GM21526 (cell line): Measurements from ENCODE around the gene TMEM192.
"Not testable (repeated sequence)": the region's sequence is repeated elsewhere in the genome, so short reads cannot be mapped to it uniquely, and the experiment has no call there.

ENCODE experiments used
- ATAC-seq: cut with Tn5 transposase; IDR thresholded peaks from one replicate; pipeline ENCODE4 v1.9.1; 2021; ENCODE audit warnings: moderate library complexity; ENCODE audit not compliant: unreplicated experiment, low FRiP score

Gene TMEM192

DNA sequence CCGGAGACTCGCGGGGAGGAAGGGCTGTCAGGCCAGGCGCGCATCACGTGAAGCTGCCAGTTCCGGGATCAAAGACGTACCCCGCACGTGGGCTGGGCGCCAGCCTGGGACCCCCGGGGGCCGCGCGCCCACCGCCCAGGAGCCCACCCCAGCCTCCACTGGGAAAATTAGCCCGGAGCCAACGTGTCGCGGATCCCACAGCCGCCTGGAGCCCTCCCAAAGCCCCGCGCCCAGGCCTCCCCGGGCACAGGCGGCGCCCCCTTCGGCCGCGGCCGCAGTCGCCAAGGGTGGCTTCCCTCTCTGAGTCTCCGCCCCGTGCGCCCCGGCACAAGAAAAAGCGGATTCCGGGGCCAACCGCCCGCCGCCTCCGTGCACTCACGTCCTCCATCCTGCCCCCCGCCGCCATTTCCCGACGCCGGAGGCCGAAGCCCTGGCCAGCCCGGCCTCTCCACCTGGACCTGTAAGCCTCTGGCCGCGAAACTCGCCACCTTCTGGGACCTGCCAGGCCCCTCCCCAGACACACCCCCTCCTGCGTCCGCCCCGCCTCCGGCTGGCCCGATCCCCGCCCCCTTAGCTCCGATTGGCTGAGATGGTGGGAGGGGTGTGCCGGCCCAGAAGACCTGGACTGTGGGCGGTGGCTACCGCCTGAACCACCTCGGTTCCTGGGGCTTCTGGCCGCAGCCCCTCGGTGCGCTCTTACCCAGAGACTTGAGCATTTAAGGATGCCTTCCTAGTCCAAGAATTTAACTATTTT, at the start of gene TMEM192:
TMEM192 (minus strand) TSS at position 493 of the 754 bp plus-strand sequence; CDS start at position 406, 87 bp downstream.
- ATAC-seq = peak; percentile 98

DNA sequence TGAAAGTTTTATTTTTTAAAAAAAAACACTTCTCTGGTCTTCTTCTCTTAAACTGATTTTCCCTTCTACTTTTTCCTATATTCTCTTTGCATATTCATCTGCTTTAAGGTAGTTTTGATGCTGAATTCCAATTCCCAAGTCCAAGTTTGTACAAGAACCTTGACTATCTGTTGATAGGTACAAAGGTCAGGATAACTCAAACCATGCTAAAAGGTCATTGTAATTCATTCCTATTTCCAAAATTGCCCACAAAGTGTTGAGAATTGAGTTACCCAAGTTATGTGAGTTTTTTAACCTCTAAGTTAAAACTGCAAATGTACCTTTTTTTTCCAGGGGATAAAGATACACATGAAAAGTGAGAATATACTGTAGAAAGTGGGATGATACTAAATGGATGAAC, 46.1 kb upstream of the TMEM192 start:
- no peak for ATAC-seq

DNA sequence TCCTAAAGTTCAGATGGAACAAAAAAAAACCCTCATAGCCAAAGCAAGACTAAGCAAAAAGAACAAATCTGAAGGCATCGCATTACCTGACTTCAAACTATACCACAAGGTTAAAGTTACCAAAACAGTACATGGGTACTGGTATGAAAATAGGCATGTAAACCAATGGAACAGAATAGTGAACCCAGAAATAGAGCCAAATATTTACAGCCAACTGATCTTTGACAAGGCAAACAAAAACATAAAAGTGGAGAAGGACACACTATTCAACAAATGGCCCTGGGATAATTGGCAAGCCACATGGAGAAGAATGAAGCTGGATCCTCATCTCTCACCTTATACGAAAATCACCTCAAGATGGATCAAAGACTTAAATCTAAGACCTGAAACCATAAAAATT, 44.2 kb upstream of the TMEM192 start:
- no peak for ATAC-seq

DNA sequence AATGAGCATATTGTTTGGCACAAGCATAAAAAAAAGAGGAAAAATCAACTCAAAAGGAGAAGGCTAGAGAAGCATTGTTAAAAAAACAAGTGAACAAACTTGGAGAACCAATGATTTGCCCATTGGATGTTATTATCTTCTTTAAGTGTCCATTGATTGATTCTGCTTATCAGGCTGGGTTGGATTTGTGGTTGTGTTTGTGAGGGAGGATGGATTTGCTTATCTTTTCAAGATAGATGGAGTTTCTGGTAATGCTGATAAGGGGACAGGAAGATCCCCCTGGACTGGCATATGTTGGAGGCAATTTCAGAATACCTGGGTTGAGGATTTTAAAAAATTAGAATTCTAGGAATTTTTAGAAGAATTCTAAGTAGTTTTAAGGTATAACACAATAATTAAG, 41.8 kb upstream of the TMEM192 start:
- no peak for ATAC-seq

DNA sequence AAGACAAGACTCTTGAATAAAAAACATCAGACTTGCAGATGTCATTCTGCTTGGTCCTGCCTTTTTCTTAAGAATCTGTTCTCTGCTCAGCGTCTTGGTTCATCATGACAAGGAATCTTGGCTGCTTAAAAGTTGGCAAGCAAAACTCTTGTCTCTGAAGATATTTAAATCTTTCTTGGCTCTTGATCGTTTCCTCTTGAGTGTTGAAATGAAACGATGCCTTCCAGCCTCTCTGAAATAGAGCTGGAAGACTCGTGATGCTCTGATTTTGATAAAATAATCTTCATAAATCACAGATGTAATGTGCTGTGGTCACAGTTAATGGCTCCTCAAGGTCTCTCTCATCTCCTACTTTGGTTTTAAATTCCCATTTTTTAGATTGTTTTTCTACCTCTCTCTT, 39.9 kb upstream of the TMEM192 start:
- no peak for ATAC-seq

DNA sequence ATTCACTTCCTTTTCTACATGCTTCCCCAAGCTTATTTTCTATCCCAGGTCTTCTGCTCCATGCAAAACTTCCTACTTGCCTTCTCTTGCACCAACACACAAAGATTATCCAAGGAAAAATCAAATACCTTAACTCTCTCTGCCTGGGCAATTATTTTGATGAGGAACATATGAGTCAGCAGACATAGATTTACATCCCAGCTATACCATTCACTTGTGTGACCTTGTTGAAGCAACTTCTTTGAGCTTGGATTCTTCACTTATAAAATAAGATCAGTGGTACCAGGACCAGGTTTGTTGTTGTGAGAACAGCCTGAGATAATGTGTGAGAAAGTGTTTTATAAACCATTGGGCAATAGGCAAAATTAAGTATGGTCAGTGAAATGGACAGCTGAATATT, 39.1 kb upstream of the TMEM192 start:
- no peak for ATAC-seq

DNA sequence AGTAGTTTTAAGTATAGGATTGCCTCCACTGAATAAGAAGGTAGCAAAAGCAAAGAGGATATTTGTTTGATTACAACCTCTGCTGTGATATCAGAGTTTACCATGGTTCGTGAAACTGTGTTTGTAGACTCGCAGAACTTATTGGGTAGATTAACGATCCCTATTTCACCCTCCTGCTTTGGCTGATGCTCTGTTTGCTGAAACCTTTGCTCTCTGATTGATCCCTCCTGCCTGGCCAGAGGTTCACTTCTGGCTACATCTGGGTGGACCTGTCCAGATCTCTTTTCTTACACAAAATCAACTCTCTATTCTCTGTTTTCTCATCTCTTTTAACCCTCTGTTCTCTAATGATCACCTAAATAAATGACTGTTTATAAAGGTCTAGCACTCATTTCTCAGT, 37.9 kb upstream of the TMEM192 start:
- no peak for ATAC-seq

DNA sequence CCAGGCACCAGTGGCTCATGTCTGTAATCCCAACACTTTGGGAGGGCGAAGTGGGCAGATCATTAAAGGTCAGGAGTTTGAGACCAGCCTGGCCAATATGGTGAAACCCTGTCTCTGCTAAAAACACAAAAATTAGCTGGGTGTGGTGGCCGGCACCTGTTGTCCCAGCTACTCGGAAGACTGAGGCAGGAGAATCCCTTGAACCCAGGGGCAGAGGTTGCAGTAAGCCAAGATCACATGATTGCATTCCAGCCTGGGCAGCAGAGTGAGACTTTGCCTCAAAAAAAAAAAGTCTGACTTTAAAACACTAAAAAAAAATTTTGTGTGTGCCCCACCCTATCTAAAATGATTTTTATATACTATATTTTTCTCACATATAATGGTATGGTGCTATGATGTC, 26.2 kb upstream of the TMEM192 start:
- ATAC-seq = no peak

DNA sequence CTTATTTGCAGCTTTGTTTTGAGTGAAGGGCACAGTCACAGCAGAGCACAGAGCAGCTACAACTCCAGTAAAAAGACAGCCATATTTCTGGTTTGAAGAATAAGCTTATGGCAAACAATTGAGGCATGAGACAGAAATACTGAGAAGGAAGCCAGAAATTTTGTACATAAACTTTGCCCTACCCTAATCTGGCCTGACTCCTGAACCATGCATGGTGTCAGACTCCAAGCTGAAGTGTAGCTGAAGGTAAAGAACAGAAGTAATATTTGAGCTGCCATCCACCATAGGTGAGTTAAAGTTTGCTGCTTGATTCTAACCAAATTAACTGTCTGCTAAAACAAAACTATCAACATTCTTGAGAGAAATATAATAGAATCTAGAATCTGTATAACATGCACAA, 24.5 kb upstream of the TMEM192 start:
- ATAC-seq = no peak

DNA sequence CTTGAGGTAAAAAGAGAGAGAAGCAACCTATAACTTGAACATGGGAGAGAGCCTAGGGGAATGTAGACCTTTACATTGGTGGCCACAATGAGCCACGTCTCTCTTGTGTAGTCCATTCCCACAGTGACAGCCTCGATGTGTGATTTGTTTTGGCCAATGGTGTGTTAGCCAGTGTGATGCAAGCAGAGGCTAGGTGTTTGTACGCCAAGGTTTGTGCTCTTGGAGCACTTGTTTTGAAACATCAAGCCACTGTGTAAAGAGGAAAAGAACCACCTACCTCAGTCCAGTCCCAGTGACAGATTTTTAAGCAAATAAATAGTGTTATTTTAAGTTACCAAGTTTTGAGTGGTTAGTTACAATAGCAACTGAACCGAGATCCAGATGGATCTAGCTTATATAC, 23.9 kb upstream of the TMEM192 start:
- ATAC-seq = no peak

DNA sequence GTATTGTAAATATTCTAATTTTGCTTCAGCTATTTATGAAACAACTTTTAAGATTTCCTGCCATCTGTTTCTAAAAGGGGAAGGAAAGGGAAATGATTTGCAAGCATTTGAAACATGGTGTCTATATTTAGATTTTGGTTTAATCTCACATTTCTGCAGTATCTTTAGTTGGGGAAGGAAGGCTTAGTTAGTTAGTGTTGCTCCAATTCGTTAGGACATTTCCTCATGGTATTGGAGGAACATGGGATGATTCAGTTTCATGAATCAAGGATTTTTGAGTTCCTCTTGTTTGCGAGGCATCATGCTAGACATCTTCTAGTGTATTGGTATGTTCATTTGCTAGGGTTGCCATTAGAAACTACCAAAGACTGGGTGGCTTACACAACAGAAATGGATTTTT, 20.5 kb upstream of the TMEM192 start:
- no peak for ATAC-seq

DNA sequence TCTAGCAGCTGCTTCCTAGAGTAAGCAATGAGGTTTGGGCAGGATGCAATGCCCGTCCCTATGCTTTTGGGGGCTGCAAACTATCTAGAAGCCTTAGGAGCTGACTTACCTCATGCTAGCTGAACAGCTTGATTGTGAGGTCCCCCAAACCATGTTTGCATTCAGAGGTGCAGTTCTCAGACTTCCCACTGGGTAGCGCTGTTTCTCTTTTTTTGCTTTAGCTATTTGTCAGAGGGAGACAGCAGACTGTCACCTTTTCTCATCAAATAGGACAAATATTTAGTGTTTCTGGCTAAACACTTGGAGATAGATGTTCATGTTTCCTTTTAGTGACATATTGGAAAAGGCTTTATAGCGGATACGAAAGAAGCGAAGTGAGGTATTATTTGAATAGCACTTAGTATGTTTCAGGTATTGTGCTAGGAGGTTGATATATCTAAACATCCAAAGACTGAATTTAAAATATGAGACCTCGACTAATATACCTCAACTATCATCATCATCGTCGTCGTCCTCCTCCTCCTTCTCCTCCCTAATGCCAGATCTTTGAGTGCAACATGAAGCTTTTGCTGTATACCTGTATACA, 18.7 kb upstream of the TMEM192 start:
- peak; percentile 68 for ATAC-seq

DNA sequence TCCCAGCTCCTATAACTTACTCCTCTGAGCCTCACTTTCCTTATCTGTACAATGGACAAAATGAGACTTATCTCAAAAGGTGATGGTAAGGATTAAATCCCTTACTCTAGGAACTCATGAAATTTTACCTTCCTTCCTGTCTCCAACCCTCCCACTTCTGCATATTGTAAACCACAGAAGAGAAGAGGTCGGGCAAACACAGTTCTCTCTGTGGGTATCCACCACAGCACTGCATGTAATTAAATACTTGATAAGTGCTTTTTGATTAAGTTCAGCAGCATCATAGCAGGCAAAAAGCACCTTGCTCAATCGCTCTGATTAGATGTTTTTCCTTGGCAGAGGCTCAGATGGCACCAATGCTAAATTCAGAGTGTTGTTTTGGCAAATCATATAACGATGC, 17.3 kb upstream of the TMEM192 start:
- no peak for ATAC-seq

DNA sequence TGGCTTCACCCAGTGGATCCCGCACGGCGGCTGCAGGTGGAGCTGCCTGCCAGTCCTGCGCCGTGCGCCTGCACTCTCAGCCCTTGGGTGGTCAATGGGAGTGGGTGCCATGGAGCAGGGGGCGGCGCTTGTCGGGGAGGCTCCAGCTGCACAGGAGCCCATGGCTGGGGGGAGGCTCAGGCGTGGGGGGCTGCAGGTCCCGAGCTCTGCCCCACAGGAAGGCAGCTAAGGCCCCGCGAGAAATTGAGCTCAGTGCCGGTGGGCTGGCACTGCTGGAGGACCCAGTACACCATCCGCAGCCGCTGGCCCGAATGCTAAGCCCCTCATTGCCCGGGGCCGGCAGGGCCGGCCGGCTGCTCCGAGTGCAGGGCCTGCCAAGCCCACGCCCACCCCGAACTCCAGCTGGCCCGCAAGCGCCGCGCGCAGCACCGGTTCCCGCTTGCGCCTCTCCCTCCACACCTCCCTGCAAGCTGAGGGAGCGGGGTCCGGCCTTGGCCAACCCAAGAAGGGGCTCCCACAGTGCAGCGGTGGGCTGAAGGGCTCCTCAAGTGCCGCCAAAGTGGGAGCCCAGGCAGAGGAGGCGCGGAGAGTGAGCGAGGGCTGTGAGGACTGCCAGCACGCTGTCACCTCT, 13.3 kb upstream of the TMEM192 start:
- not testable (repeated sequence) for ATAC-seq

DNA sequence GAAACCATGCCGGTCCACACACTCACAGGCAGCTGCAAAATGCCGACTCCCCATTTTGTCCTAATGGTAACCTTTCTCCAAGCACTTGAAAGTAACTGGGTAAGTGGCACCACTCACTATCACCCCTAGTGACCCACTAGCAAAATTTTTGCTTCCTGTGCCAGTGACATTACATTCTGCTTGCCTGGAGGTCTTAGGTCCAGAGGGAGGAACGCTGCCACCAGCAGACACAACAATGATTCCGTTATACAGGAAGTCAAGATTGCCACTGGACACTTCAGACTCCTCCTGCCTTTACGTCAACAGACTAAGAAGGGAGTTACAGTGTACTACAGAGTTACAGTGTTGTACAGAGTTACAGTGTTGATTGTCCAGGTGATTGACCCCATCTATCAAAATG, 11.8 kb upstream of the TMEM192 start:
- ATAC-seq = no peak

DNA sequence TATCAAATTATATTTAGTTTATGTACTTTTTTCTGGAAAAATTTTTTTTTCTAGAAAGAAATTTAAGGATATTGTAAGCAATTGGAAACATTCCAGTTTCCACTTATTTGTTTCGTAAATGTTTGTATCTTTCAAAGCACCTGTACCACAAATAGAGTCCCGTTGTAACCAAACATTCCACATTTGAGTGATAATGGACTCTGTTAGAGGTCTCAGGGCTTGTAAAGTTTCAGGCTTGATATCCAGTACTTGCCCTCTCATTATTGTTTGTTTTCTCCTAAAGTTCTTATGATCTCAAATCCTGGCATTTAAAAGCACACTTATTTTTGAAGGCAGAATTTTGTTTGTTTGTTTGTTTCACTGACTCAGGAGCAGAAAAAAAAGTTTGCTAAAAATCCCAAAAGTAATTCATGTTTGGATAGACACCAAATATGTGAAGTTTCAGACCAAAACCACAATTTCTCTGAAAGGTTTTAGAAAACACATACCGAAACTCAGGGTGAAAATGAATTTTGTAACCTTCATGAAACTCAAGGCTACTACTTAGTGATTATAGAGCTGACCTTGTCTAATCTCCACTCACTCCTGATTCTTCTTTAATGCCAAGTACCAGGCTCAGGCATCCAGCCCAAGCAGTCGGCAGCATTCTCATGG, 5.7 kb upstream of the TMEM192 start:
- peak; percentile 91 for ATAC-seq

DNA sequence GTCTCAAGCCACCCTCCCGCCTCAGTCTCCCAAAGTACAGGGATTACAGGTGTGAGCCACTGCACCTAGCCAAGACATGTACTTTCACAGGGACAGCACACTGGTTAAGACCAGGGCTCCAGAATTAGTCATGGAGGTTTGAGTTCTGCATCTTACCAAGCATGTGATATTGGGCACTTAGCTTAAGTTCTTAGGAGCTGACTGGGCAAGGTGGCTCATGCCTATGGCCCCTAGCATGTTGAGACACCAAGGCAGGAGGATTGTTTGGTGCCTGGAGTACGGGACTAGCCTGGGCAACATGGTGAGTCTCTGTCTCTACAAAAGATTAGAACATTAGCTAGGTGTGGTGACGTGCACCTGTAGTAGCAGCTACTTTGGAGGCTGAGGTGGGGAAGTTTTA, 2.6 kb upstream of the TMEM192 start:
- no peak for ATAC-seq

DNA sequence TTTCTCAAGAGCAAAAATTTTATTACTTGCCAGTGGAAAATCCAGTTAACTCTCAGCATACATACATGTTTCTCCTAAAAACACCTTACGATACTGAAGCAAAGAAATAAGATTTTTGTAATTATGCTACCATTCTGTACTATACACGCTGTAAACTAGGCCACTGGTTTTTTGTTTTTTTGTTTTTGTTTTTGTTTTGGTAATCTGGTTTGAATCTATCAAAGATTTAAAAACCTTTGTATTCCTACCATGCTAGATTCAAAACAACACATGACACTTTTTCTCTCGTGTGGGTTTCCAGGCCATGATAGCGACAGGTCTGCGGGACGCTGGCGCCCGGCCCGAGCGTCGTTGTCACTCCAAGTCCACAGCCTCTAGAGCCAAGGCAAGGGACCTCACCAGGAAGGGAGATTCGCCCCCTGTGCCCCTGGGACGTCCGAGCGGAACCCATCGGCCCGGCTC, 723 bp downstream of the TMEM192 start:
- no peak for ATAC-seq

DNA sequence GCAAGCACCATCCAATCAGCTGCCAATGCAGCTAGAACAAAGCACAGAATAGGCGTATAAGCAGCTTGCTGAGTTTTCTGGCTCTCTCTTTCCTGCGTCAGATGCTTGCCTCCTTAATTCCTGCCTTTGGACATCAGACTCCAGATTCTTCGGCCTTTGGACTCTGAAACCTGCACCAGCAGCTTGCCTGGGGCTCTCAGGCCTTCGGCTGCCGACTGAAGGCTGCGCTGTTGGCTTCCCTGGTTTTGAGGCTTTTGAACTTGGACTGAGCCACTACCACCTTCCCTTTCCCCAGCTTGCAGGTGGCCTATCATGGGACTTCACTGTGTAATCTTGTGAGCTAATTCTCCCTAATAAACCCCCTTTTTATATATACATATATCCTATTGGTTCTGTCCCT, 6.1 kb downstream of the TMEM192 start:
- ATAC-seq = no peak

DNA sequence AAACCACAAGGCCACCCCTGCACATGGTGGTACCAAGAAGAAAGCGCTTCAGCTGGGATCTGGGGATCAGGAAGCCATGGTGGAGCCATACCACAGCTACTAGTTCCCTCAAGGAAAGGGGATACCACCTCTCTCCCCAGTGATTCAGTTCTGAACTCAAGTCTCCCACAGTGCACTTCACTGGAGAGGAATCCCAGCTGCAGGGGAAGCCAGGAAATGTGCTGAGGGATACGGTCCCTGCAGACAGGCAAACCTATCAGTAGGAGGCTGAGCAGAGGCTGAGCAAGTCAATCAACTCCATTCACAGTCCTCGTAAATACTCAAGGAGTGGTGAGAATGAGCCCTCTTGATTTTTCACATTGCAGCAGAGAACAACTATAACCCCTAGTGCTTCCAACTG, 11.0 kb downstream of the TMEM192 start:
- ATAC-seq = no peak

DNA sequence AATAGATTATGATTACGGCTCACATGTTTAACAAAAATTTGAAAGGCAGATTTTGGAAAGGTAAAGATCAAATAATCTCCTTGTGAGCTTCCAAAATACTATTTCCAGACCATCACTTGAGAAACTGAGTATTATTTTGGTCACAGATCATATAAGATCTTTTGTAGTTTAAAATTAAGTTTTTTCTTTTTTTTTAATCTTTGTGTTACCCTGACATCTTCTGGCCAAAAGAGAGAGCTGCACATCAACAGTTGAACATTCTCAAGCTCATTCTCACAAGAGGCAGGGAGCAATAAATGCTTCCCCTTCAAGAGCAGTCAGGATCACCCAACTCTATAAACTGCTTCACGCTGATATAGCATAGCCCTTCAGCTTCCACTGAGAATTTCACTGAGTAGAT, 15.9 kb downstream of the TMEM192 start:
- ATAC-seq = no peak
